GM23248 (cell line): ENCODE data around the gene SIVA1.

Experiments
- EZH2 ChIP-seq: fragments of 200-600 bp; sonication (generic); IDR thresholded peaks from 2 replicates; pipeline ENCODE4 v1.6.1; 2018; ENCODE audit warnings: antibody characterized with exemption, mild to moderate bottlenecking; ENCODE audit not compliant: insufficient read depth, poor library complexity, severe bottlenecking
- EZH2phosphoT487 ChIP-seq: fragments of 200-600 bp; sonication (generic); IDR thresholded peaks from 2 replicates; pipeline ENCODE4 v1.6.1; 2018; ENCODE audit warnings: antibody characterized with exemption, moderate library complexity, mild to moderate bottlenecking, low read depth; ENCODE audit not compliant: insufficient read depth

DNA sequence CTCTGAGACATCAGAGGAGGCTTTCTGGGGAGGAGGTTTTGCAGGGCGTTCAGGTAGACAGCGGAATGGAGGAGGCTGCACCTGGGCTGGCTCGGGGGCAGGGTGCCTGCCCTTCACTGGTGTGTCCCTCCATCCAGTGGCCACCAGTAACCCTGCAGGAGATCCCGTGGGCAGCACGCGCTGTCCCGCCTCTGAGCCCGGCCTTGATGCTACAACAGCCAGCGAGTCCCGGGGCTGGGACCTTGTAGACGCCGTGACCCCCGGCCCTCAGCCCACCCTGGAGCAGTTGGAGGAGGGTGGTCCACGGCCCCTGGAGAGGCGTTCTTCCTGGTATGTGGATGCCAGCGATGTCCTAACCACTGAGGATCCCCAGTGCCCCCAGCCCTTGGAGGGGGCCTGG lies 38.9 kb upstream of the SIVA1 start:
- TF ChIP-seq EZH2phosphoT487, result no peak
- TF ChIP-seq EZH2, result no peak
